UCSD-AML1 (cell line): Measurements from ENCODE around the gene CSK.

Experiments
- DNase-seq: peaks from one replicate; lab custom pipeline; 2025; ENCODE audit not compliant: unreplicated experiment; lab: John Stamatoyannopoulos, UW

The CSK gene

DNA sequence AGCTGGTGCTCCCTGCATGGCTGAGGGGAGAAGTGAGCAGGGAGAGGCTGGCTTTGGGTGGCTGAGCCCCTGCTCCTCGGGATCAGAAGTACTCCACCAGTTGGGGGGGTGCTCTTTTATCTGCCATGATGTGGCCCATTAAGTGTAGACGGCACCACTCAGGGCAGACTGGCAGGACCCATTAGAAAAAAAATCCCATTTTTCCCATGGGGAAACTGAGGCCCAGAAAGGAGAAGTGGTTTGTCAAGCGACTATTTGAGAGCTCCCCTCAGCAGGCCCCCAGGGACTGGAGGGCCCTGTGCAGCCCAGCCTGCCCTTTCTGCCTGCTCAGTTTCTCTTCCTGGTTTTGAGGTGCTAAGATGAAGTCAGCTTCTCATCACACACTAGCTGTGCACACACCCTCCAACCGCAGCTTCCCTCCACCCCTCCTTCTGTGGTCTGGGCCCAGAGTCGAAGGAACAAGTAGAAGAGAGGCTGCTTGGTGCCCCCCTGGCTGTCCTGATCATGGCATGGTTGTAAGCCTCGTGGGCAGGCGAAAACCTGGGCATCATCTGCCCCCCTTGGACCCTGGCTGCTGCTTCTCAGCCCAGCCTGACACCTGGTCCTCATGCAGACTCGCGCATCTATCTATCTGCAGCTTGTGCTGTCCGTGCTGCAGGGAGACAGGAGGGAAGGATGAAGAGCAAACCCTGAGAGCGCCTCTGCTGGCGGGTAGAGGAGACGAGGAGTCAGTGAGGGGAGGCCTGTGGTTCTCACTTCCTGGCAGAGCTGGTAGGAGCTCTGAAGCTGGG lies 5.6 kb downstream of the CSK start:
- DNase-seq = peak; percentile 93

DNA sequence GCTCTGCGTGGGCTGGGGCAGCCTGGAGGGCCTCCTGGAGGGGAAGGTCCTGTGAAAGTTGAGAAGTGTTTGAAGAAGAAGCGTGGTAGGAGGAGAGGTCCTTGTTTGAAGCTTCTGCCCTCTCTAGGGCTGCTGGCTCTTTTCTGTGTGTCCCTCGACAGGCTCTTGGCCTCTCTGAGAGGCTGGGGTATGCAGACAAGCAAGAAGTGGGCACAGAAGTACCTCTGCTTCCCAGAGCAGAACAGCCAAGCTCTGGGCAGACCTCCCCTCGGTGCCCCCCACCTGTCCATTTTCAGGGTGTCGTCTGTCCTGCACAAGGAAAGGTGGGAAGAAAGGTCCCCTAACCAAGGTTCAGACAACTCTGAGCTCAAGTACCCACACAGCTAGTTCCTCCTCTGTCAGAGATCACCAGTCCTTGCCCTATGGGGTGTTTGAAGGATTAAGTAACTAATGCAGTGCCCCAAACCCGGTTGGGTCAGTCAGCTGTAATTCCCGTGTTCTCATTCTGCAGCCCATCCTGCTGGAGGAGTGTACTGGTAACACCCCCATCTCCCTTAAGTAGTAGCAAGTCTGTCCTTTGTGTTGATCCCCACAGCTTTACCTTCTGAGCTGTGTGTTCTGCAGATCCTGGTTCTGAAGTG lies 6.3 kb downstream of the CSK start:
- DNase-seq = no peak

DNA sequence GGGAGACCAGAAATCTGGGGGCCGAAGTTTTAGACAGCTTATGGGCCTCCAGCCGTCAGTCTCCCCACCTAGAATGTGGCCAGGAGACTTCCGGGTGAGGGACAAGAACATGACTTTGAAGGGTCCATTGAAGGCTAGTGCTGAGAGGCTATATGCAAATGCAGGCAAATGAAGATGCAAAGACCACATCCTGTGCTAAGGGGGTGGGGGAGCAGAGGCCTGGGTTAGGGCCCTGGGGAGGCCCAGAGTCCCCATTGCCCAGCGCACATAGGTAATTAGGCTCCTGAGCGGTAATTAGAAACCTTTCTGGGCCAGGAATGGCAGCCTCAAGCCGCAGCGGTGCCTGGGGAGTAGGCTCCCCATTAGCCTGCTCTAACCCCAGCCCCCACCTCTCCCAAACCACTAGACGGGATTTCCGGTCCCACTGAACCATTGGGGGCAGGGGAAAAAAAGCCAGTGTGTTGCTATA lies 6.8 kb downstream of the CSK start:
- DNase-seq = peak; percentile 71

DNA sequence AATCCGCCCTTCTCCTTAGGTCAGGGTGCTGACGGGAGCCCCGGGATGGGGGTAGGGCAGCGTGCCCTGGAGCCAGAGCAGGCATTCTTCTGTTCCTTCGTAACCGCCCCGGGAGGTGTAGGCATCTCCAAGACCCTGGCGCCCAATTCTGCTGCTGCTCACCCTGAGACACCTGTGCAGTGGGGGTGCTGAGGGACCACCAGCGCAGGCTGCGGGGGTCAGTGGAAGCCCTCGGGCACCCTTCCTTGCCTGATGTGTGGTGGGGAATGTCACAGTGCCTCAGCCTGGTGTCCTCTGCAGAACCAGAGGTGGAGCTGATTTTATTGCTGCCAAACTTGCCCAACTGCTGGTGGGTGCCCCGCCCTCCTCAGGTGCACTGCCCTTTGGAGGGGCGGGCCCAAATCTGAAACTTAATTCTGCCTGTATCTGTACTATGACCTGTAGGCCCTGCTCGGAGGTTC lies 7.3 kb downstream of the CSK start:
- DNase-seq = no peak

DNA sequence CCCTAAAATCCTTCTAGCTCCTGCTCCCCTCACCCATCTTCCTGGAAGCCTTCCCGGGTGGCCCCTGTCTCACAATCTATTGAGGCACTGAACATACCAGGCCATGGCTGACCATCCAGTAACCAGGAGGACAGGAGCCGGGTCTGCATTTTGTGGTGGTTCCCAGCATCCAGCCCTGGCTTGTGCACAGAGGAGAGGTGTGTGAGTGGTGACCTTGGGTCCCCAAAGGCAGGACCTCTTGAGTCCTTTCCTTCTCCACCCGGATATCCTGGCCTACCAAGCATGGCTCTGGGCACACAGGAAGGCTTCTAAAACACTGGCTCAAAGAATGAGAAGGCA lies 7.8 kb downstream of the CSK start:
- DNase-seq = no peak

DNA sequence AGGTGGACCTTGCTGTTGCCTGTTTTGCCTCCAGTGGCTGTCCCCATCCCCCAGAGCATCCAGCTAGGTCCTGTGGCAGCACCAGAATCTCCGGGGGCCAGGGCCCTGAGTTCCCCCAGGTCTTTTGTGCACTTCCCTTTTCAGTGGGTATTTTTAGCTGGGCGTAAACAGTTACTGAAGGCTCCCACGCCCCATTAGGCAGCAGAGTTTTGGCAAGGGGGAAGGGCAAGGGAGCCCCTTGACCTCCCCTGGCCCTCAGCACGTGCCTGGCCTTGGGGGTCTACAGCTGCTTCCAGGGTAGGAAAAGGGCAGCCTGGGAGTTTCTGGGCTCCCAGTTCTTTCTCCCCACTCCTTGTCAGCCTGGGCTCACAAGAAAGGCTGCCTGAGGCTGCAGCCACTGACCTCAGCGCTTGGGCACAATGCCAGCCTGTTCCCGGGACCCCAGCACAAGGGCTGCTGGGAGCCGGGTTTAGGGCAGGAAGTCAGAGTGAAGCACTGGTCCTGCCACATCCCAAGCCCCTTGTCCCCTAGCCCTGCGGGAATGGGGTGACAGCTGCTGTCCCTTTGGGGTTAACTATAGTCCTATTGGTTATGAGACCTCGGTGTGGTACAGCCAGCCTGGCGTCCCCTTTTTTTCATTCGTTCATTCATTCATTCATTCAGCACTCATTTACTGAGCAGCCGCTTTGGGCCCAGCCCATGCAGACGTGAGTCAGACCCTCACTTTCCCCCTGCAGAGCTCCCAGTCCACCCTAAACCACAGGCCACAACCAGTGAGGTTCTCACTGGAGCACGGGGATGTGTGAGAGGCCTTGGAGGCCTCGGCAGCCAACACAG lies 8.4 kb downstream of the CSK start:
- DNase-seq = peak; percentile 85

DNA sequence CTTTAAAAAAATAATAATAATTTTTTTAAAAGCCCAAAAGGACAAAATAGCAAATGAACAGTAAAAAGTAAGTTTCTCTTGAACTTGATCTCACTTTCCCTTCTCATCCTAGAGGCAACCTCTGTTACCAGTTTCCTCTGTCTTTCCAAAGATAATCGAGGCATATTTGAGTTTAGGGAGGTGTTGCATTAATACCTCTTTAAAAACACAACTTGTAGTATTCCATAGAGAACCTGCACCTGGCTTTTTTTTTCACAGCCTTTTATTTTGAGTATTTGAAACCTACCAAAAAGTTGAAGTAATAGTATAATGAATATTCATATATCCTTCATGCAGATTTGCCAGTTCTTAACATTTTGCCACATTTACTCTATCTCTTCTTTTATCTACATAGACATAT lies 9.1 kb downstream of the CSK start:
- no peak for DNase-seq

DNA sequence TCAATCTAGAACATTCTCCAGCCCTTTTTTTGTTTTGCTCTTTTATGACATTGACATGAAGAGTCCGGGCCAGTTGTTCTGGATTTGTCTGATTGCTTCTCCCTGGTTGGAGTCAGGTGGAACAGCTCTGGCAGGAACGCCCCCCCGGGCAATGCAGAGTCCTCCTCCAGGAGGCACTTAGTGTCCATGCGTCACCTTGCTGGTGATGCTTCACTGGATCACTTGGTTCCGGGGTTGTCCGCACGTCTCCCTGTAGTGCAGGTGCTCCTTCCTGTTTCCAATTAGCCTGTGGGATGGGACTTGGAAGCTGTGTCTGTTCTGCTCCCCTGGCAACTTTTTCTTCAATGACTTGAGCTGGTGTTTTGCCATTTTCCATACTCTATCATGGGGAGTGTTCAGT lies 9.8 kb downstream of the CSK start:
- DNase-seq = no peak

DNA sequence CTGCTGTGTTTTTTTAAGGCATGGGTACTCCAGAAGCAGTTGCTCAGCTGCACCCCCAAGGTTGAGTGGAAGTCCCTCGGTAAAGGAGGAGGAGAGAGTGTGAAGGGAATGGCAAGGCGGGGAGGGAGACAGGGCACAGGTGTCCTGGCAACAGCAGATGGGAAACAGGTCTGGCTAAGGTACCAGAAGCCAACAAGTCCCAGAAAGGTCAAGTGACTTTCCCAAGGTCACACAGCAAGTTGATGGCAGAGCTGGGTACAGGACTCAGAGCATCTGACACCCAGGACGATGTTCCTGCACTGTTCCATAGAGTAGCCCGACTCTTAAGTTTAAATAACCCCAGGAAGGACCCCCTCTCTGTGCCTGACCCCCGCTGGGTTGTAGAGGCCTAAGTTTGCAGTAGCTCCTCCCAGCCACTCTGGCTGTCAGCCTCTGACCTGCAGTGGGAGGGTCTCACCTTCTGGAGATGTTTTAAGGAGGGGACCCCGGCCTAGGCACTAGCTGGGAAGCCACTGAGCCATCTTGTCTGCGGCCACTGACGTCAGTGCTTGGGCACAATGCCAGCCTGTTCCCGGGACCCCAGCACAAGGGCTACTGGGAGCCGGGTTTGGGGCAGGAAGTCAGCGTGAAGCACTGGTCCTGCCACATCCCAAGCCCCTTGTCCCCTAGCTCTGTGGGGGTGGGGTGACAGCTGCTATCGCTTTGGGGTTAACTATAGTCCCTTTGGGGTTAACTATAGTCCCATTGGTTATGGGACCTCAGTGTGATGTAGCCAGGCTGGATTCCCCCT lies 10.5 kb downstream of the CSK start:
- no peak for DNase-seq

DNA sequence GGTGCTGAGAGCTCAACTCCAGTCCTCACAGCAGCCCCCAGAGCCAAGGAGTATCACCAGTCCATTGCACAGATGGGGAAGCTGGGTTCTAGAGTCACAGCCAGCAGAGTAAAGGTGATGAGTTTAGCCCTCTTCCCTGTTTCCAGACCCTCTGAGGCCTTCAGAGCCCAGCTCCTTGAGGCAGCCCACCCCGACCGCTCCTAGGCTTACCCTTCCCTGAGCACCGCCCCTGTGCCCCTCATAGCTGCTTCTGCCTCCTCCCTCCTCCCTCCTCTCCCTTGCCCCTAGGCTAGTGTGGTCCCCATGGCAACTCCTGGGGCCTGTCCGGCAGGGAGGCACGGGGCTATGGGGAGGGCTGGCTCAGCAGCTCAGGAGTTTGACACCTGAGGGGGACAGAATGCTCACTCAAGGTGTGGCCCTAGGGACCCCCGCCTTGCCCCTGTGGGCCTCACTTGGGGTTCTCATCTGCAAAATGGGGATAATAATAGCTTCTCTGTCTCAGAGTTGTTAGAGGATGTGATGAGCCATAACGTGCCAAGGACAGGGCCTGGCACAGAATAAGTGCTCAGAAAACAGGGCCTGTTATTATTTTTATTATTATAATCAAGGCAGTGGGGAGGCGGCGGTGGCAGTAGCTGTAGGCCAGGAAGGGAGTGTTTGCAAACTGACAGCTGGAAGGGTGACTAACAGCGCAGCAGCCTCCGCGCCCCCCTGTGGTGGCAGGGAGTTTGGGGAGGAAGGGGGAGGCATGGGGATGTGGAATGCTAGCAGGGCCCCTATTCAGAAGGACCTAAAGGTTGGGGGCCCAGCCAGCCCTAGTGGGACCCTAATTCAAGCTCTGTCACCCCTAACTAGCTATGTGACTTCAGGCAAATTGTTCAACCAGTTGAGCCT lies 11.5 kb downstream of the CSK start:
- peak; percentile 72 for DNase-seq

DNA sequence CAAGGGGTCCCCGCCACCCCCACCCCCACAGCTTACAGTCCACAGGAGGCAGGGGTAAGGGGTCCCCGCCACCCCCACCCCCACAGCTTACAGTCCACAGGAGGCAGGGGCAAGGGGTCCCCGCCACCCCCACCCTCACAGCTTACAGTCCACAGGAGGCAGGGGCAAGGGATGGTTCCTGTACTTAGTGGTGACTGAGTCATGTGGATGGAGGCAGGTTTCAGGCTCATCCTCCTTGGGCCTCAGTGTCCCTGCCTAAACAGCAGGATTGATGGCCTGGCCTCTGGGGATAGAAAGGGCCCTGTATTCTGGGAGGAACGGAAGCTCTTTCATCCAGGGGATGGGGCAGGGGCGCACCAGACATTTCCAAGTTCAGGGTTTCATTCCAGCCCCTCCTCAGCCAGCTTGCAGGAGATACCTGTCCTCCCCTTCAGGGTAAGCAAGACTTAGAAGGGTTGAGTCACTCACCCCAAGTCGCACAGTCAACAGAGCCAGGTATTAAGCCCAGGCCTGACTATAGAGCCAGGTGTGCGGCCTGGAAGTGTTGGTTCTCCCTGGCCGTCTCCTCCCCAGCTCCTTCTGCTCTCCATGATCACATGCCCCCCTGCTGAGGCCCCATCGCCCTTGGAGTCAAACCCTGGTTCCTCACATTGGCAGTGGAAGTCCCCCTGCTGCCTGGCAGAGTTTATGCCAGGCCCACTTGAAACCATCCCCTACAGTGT lies 12.5 kb downstream of the CSK start:
- DNase-seq = no peak

DNA sequence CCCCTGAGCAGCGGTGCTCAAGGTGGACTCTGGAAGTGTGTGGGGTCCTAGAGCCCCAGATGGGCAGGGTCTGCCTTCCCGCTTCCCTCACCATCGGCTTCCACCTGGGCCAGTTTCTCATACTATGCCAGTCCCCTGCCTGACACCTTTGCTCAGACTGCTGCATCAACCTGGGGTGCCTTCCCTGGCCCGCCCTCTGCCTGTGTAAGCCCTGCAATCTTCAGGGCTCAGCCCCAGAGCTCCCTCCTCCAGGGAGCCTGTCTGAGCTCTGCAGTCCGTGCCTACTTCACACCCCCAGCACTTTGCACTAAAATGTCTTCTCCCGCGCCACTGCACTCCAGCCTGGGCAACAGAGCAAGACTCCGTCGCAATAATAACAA lies 13.1 kb downstream of the CSK start:
- no peak for DNase-seq

DNA sequence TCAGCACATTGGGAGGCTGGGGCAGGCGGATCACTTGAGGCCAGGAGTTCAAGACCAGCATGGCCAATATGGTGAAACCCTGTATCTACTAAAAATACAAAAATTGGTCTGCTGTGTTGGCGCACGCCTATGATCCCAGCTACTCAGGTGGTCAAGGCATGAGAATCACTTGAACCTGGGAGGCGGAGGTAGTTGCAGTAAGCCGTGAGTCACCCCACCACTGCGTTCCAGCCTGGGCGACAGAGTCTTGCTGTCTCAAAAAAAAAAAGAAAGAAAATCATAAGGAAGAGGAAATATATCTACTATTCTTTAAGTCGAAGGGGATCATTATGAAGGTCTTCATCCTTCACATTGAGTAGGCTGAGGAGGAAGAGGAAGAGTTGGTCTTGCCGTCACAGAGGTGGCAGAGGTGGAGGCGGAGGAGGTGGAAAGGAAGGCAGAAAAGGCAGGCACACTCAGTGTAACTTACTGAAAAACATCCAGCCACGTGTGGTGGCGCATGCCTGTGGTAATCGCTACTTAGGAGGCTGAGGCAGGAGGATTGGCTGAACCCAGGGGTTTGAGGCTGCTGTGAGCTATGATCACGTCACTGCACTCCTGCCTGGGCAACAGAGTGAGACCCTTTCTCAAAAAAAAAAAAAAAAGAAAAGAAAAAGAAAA lies 14.2 kb downstream of the CSK start:
- no peak for DNase-seq

DNA sequence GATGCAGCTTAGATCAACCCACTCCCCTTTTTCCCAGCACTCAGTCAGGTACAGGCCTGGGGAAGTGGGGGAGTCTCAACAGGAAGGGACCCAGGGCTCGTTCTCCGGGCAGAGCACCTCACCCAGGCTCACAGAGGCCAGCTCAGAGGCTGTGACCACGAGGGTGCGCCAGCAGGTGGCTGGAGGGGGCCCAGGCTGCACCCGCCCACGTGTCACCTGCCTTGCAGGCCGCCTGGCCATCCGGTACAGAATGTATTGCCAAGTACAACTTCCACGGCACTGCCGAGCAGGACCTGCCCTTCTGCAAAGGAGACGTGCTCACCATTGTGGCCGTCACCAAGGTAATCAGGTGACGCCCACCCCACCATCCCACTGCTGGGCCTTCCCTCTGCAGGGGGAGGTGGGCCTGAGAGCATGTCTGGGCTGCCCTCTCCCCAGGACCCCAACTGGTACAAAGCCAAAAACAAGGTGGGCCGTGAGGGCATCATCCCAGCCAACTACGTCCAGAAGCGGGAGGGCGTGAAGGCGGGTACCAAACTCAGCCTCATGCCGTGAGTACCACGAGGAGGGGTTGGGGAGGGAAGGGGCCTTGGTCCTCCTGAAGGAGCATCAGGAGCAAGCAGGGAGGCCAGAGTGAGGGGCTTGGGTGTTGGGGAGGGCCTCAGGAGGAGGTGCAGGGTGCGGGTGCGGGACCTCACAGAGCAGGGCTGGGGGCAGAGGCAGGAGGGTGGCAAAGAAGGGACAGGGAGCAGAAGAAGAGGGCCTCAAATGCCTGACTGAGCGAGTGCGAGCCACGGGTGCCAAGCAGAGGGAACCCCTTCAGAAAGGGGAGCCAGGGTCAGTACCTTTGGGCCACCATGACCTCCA lies 16.7 kb downstream of the CSK start:
- no peak for DNase-seq

DNA sequence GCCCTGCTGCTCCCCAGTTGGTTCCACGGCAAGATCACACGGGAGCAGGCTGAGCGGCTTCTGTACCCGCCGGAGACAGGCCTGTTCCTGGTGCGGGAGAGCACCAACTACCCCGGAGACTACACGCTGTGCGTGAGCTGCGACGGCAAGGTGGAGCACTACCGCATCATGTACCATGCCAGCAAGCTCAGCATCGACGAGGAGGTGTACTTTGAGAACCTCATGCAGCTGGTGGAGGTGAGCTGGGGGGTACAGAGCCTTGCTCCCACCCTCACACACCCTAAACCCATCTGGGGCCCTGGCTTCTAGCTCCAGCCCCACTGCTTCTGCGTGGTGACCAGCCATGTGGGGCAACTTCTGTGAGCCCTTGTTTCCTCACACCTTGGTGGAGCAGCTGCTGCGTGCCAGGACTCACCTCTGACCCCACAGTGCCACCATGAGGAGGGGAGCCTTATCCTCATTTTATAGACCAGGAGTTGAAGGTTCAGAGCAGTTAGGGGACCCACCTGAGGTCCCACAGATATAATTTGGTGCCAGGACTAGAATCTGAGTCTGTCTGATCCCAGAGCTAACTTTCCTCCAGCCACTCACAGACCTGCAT lies 17.5 kb downstream of the CSK start:
- no peak for DNase-seq

DNA sequence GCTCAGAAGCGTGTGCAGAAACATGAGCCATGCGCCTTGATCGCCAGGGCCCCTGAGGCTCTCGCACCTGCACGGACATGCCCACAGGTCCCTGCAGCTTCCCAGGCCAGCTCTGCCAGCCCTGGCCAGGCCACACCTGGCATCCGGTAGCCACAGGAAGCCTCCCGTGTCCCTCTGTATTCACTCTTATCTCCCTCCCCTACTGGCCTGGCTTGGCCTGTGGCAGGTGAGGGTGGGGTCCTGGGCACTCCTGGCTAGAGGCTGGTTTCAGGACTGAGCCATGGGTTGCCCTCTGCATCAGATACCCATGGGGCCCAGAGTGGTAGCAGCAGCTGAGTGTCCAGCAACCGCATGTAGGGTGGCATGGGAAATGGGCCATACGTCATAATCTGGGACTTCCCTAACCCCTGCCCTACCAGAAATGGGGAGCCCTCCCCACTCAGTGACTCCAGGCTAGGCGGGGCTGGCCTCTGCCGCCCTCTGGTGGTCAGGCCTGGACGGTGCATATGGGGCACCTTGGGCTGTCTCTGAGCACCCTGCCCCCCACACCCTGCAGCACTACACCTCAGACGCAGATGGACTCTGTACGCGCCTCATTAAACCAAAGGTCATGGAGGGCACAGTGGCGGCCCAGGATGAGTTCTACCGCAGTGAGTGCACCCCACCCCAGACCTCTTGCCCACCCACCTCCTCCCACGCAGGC lies 18.1 kb downstream of the CSK start:
- peak; percentile 84 for DNase-seq

DNA sequence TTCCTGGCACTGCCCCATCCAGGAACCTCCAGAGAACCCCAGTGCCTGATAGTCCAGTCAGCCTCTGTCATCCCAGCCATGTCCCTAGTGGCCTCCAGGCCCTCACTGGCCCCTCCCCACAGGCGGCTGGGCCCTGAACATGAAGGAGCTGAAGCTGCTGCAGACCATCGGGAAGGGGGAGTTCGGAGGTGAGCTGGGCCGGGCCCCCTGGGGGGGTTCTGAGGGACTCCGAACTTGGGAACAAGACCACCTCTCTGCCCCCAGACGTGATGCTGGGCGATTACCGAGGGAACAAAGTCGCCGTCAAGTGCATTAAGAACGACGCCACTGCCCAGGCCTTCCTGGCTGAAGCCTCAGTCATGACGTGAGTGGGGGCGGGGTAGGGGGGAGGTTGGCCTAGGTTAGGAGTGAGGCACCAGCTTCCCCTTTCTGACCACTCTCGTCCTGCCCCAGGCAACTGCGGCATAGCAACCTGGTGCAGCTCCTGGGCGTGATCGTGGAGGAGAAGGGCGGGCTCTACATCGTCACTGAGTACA lies 18.7 kb downstream of the CSK start:
- DNase-seq = no peak
